ENCODE results near the gene INF2. TPM values are rescaled to one million over a fixed set of nuclear protein-coding genes. Genes with fewer than 3 reads are reported as not detected.

Gene INF2
- total and polyA plus RNA-seq, 2 experiments from 2014 or later: 36.7 to 75.5 TPM

DNA sequence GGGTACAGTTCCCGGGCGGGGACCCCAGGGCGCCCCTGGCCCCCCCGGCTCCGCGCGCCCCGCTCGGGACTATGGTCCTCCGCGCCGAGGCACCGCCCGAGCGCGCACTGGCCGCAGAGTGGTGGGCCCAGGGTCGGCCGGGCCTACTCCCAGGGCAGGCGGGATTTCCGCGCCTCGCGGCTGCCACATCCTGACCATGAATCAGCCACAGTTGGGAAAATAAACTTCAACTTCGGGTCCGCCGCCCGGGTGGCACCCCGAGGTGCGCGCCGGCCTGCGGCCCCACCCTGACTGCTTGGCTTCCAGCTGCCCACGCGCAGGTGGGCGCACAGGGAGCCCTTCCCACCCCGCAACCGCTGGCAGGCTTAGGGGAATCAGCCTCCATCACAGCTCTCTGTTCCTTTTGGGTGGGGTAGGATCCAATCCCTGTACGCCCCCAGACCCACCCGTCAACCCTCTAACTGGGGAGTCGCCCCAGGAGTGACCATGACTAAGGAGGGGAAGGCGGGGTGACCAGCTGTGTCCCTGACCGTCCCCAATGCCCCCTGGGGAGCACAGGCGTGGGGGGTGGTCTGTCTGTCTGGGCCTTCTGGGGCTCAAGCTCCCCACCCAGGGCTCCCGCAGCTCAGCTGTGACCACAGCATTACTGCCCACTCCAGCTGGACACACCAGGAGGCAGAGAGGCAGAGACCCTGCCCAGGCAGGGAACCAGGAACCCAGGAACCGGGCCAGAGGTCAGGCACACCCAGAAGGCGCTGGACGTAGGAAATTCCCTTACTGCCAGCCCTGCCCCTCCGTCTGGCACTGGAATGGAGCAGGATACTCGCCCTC lies 678 bp downstream of the INF2 start:
- 0 out of 2 replicates have a peak, but pooled peaks cover 5% of the 10 kb centered on the region for H3F3A ChIP-seq (replicated peaks; ENCODE audit: low read depth)
- TF ChIP-seq, protein P1, sequence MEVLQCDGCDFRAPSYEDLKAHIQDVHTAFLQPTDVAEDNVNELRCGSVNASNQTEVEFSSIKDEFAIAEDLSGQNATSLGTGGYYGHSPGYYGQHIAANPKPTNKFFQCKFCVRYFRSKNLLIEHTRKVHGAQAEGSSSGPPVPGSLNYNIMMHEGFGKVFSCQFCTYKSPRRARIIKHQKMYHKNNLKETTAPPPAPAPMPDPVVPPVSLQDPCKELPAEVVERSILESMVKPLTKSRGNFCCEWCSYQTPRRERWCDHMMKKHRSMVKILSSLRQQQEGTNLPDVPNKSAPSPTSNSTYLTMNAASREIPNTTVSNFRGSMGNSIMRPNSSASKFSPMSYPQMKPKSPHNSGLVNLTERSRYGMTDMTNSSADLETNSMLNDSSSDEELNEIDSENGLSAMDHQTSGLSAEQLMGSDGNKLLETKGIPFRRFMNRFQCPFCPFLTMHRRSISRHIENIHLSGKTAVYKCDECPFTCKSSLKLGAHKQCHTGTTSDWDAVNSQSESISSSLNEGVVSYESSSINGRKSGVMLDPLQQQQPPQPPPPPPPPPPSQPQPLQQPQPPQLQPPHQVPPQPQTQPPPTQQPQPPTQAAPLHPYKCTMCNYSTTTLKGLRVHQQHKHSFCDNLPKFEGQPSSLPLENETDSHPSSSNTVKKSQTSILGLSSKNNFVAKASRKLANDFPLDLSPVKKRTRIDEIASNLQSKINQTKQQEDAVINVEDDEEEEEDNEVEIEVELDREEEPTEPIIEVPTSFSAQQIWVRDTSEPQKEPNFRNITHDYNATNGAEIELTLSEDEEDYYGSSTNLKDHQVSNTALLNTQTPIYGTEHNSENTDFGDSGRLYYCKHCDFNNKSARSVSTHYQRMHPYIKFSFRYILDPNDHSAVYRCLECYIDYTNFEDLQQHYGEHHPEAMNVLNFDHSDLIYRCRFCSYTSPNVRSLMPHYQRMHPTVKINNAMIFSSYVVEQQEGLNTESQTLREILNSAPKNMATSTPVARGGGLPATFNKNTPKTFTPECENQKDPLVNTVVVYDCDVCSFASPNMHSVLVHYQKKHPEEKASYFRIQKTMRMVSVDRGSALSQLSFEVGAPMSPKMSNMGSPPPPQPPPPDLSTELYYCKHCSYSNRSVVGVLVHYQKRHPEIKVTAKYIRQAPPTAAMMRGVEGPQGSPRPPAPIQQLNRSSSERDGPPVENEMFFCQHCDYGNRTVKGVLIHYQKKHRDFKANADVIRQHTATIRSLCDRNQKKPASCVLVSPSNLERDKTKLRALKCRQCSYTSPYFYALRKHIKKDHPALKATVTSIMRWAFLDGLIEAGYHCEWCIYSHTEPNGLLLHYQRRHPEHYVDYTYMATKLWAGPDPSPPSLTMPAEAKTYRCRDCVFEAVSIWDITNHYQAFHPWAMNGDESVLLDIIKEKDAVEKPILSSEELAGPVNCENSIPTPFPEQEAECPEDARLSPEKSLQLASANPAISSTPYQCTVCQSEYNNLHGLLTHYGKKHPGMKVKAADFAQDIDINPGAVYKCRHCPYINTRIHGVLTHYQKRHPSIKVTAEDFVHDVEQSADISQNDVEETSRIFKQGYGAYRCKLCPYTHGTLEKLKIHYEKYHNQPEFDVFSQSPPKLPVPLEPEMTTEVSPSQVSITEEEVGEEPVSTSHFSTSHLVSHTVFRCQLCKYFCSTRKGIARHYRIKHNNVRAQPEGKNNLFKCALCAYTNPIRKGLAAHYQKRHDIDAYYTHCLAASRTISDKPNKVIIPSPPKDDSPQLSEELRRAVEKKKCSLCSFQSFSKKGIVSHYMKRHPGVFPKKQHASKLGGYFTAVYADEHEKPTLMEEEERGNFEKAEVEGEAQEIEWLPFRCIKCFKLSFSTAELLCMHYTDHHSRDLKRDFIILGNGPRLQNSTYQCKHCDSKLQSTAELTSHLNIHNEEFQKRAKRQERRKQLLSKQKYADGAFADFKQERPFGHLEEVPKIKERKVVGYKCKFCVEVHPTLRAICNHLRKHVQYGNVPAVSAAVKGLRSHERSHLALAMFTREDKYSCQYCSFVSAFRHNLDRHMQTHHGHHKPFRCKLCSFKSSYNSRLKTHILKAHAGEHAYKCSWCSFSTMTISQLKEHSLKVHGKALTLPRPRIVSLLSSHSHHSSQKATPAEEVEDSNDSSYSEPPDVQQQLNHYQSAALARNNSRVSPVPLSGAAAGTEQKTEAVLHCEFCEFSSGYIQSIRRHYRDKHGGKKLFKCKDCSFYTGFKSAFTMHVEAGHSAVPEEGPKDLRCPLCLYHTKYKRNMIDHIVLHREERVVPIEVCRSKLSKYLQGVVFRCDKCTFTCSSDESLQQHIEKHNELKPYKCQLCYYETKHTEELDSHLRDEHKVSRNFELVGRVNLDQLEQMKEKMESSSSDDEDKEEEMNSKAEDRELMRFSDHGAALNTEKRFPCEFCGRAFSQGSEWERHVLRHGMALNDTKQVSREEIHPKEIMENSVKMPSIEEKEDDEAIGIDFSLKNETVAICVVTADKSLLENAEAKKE (CRISPR knock-in tag; IDR thresholded peaks at IDR 0.05): no peak
- TF ChIP-seq EZH2 (IDR thresholded peaks at IDR 0.05; ENCODE audit: low read depth, unreplicated experiment) (no peak), ZNF114 (CRISPR knock-in tag; IDR thresholded peaks at IDR 0.05) (no peak), NANOG (IDR thresholded peaks at IDR 0.05; ENCODE audit: borderline replicate concordance) (no peak), JUNB (IDR thresholded peaks at IDR 0.05; ENCODE audit: unreplicated experiment) (no peak), POLR2AphosphoS5 (IDR thresholded peaks at IDR 0.05; ENCODE audit: low read depth) (no peak), EZH2phosphoT487 (IDR thresholded peaks at IDR 0.05; ENCODE audit: unreplicated experiment) (no peak), STAT1 (IDR thresholded peaks at IDR 0.05; ENCODE audit: unreplicated experiment) (no peak), CREB1 (CRISPR knock-in tag; IDR thresholded peaks at IDR 0.05; ENCODE audit: low read depth) (no peak)
- TF ChIP-seq, protein P2, sequence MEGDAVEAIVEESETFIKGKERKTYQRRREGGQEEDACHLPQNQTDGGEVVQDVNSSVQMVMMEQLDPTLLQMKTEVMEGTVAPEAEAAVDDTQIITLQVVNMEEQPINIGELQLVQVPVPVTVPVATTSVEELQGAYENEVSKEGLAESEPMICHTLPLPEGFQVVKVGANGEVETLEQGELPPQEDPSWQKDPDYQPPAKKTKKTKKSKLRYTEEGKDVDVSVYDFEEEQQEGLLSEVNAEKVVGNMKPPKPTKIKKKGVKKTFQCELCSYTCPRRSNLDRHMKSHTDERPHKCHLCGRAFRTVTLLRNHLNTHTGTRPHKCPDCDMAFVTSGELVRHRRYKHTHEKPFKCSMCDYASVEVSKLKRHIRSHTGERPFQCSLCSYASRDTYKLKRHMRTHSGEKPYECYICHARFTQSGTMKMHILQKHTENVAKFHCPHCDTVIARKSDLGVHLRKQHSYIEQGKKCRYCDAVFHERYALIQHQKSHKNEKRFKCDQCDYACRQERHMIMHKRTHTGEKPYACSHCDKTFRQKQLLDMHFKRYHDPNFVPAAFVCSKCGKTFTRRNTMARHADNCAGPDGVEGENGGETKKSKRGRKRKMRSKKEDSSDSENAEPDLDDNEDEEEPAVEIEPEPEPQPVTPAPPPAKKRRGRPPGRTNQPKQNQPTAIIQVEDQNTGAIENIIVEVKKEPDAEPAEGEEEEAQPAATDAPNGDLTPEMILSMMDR (conservative IDR thresholded peaks at IDR 0.05; ENCODE audit: low read depth in 2 of 2): no peak
- TF ChIP-seq, protein P3, sequence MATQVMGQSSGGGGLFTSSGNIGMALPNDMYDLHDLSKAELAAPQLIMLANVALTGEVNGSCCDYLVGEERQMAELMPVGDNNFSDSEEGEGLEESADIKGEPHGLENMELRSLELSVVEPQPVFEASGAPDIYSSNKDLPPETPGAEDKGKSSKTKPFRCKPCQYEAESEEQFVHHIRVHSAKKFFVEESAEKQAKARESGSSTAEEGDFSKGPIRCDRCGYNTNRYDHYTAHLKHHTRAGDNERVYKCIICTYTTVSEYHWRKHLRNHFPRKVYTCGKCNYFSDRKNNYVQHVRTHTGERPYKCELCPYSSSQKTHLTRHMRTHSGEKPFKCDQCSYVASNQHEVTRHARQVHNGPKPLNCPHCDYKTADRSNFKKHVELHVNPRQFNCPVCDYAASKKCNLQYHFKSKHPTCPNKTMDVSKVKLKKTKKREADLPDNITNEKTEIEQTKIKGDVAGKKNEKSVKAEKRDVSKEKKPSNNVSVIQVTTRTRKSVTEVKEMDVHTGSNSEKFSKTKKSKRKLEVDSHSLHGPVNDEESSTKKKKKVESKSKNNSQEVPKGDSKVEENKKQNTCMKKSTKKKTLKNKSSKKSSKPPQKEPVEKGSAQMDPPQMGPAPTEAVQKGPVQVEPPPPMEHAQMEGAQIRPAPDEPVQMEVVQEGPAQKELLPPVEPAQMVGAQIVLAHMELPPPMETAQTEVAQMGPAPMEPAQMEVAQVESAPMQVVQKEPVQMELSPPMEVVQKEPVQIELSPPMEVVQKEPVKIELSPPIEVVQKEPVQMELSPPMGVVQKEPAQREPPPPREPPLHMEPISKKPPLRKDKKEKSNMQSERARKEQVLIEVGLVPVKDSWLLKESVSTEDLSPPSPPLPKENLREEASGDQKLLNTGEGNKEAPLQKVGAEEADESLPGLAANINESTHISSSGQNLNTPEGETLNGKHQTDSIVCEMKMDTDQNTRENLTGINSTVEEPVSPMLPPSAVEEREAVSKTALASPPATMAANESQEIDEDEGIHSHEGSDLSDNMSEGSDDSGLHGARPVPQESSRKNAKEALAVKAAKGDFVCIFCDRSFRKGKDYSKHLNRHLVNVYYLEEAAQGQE (IDR thresholded peaks at IDR 0.05; ENCODE audit: unreplicated experiment): no peak
- H4K20me1 ChIP-seq (replicated peaks; ENCODE audit: insufficient read depth): 0 out of 2 replicates have a peak, but pooled peaks cover 2% of the 10 kb centered on the region
- H3K79me2 ChIP-seq (replicated peaks; ENCODE audit: insufficient read depth): peaks cover 46% of the 10 kb centered on the region
- H3K27ac Mint-ChIP-seq: no peak overlapping the region
- peak overlapping the region; percentile 78 for H3K4me3 ChIP-seq
- peaks cover 33% of the 10 kb centered on the region for H3K4me1 ChIP-seq (ENCODE audit: insufficient read depth)
- H3K27me3 Mint-ChIP-seq (ENCODE audit: insufficient read depth, low read depth, poor library complexity): peaks cover 22% of the 10 kb centered on the region
- no peak overlapping the region for H3K27ac ChIP-seq (ENCODE audit: low read depth)
- no peaks in the 10 kb centered on the region for H3K27me3 ChIP-seq (ENCODE audit: insufficient read depth)
- peak overlapping the region; percentile 71 for H3K4me3 Mint-ChIP-seq
- H3K4me1 Mint-ChIP-seq: peaks cover 26% of the 10 kb centered on the region
- no peaks in the 10 kb centered on the region for H3K9me2 ChIP-seq (ENCODE audit: insufficient read depth)
- H3K36me3 Mint-ChIP-seq (ENCODE audit: low read depth): no peaks in the 10 kb centered on the region
- no peaks in the 10 kb centered on the region for H3K36me3 ChIP-seq (ENCODE audit: insufficient read depth)
- H2AFZ ChIP-seq: no peak overlapping the region
- no peaks in the 10 kb centered on the region; the same call in 2 of the 3 replicates for H3K9me3 Mint-ChIP-seq
- peak overlapping the region; percentile 95 for H3K4me2 ChIP-seq
- ATAC-seq (peak; percentile 8), DNase-seq (ENCODE audit: low spot score) (no peak)
